HG03342 (cell line): Measurements from ENCODE around the gene KCNJ18.
"Not testable (repeated sequence)": the region's sequence is repeated elsewhere in the genome, so short reads cannot be mapped to it uniquely, and the experiment has no call there.

Experiments
- ATAC-seq: cut with Tn5 transposase; IDR thresholded peaks from one replicate; pipeline ENCODE4 v1.9.1; 2021; ENCODE audit warnings: mild to moderate bottlenecking, moderate library complexity; ENCODE audit not compliant: unreplicated experiment

Gene KCNJ18

GRCh38 chr17:21670361-21671155, 21.8 kb upstream of the KCNJ18 start:
- not testable (repeated sequence) for ATAC-seq

GRCh38 chr17:21671437-21671836, 20.9 kb upstream of the KCNJ18 start:
- not testable (repeated sequence) for ATAC-seq

GRCh38 chr17:21671871-21672270, 20.5 kb upstream of the KCNJ18 start:
- ATAC-seq, result not testable (repeated sequence)

- ATAC-seq, result not testable (repeated sequence)
Measured at GRCh38 chr17:21673451-21674241, 18.7 kb upstream of the KCNJ18 start.

- ATAC-seq, result no peak
Measured at GRCh38 chr17:21674242-21674731, 18.0 kb upstream of the KCNJ18 start.

GRCh38 chr17:21674891-21675738, 17.2 kb upstream of the KCNJ18 start:
- not testable (repeated sequence) for ATAC-seq

- not testable (repeated sequence) for ATAC-seq
Measured at GRCh38 chr17:21675739-21676130, 16.6 kb upstream of the KCNJ18 start.

GRCh38 chr17:21676281-21677111, 15.8 kb upstream of the KCNJ18 start:
- no peak for ATAC-seq

GRCh38 chr17:21677126-21677910, 15.0 kb upstream of the KCNJ18 start:
- no peak for ATAC-seq

GRCh38 chr17:21677911-21678310, 14.4 kb upstream of the KCNJ18 start:
- ATAC-seq, result no peak

- ATAC-seq, result no peak
Measured at GRCh38 chr17:21678393-21679081, 13.8 kb upstream of the KCNJ18 start.

GRCh38 chr17:21679256-21680146, 12.8 kb upstream of the KCNJ18 start:
- ATAC-seq, result no peak

GRCh38 chr17:21680366-21680765, 12.0 kb upstream of the KCNJ18 start:
- ATAC-seq, result no peak

GRCh38 chr17:21680850-21681351, 11.4 kb upstream of the KCNJ18 start:
- not testable (repeated sequence) for ATAC-seq

- ATAC-seq, result not testable (repeated sequence)
Measured at GRCh38 chr17:21681576-21681975, 10.7 kb upstream of the KCNJ18 start.

GRCh38 chr17:21682130-21682529, 10.2 kb upstream of the KCNJ18 start:
- ATAC-seq, result not testable (repeated sequence)

GRCh38 chr17:21683142-21683712, 9.1 kb upstream of the KCNJ18 start:
- ATAC-seq, result not testable (repeated sequence)
